NCI-H2227 (cell line): Measurements from ENCODE around the gene NECTIN2.
A peak's percentile ranks its signal among the peaks of the same experiment; 100 is the strongest.
"Not testable (repeated sequence)": the region's sequence is repeated elsewhere in the genome, so short reads cannot be mapped to it uniquely, and the experiment has no call there.

Experiments
- DNase-seq: peaks from one replicate; lab custom pipeline; 2025; ENCODE audit not compliant: unreplicated experiment; lab: John Stamatoyannopoulos, UW

Gene NECTIN2

GRCh38 chr19:44816301-44816700, 29.8 kb upstream of the NECTIN2 start:
- no peak for DNase-seq

GRCh38 chr19:44817725-44818465, 28.2 kb upstream of the NECTIN2 start:
- no peak for DNase-seq

- no peak for DNase-seq
Measured at GRCh38 chr19:44818466-44819031, 27.5 kb upstream of the NECTIN2 start.

- no peak for DNase-seq
Measured at GRCh38 chr19:44819246-44819832, 26.8 kb upstream of the NECTIN2 start.

- DNase-seq: no peak
Measured at GRCh38 chr19:44820648-44821609, 25.2 kb upstream of the NECTIN2 start.

GRCh38 chr19:44822177-44822576, 23.9 kb upstream of the NECTIN2 start:
- DNase-seq: no peak

GRCh38 chr19:44822670-44823372, 23.3 kb upstream of the NECTIN2 start:
- DNase-seq: no peak

GRCh38 chr19:44823373-44823698, 22.8 kb upstream of the NECTIN2 start:
- no peak for DNase-seq

- DNase-seq: no peak
Measured at GRCh38 chr19:44824761-44825160, 21.3 kb upstream of the NECTIN2 start.

GRCh38 chr19:44832875-44833274, 13.2 kb upstream of the NECTIN2 start:
- DNase-seq: not testable (repeated sequence)

GRCh38 chr19:44834399-44834798, 11.7 kb upstream of the NECTIN2 start:
- not testable (repeated sequence) for DNase-seq

GRCh38 chr19:44839276-44839675, 6.8 kb upstream of the NECTIN2 start:
- DNase-seq: no peak

- DNase-seq: no peak
Measured at GRCh38 chr19:44840811-44841210, 5.3 kb upstream of the NECTIN2 start.

- DNase-seq: no peak
Measured at GRCh38 chr19:44841231-44841630, 4.9 kb upstream of the NECTIN2 start.

GRCh38 chr19:44845286-44845611, 848 bp upstream of the NECTIN2 start:
- DNase-seq: no peak

- DNase-seq: peak; percentile 19
Measured at GRCh38 chr19:44846455-44847143, 502 bp downstream of the NECTIN2 start.

- DNase-seq: peak; percentile 54
Measured at GRCh38 chr19:44847144-44848035, 1.3 kb downstream of the NECTIN2 start.

- peak; percentile 34 for DNase-seq
Measured at GRCh38 chr19:44848036-44848811, 2.1 kb downstream of the NECTIN2 start.
